GM21423 (cell line): ENCODE results near the gene C12orf43.

Experiments
- ATAC-seq: cut with Tn5 transposase; IDR thresholded peaks from one replicate; pipeline ENCODE4 v1.9.1; 2021; ENCODE audit warnings: mild to moderate bottlenecking, moderate library complexity; ENCODE audit not compliant: unreplicated experiment

C12orf43 gene

GRCh38 chr12:120979220-120979861 is 36.9 kb downstream of the C12orf43 start:
- no peak for ATAC-seq

- no peak for ATAC-seq
Observed at GRCh38 chr12:120978296-120979219, 37.7 kb downstream of the C12orf43 start, which contains the start of gene HNF1A. TSS of gene HNF1A (plus strand) at chr12:120978543. CDS start at chr12:120978769, 226 bp downstream.

- ATAC-seq, result no peak
Observed at GRCh38 chr12:120977531-120978295, 38.6 kb downstream of the C12orf43 start.

DNA sequence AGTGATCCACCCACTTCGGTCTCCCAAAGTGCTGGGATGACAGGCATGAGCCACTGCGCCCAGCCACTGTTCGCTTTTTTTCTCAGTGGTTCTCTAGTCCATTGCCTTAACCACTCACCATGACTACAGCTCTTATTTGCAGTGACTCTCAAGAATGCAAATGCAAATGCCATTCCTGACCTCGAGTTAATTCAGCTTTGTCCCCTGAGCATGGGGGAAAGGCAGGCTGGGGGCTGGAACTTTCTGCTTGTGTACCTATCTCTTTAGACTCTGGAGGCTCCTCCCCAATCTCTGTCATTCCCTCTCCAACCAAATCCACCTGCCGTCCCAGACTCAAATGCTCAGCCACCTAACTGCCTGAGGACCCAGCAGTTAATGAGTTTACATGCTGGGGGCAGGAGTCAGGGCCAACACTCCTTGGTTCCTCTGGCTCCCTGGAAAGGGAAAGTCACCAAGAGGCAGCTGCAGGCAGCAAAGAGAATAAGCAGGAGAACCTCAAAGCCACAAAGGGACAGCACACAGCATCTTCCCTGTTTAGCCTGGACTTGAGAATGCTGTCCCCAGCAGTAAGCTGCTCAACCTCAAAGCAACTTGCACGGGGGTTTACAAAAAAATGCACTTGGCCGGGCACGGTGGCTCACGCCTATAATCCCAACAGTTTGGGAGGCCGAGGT is 43.3 kb downstream of the C12orf43 start:
- no peak for ATAC-seq

DNA sequence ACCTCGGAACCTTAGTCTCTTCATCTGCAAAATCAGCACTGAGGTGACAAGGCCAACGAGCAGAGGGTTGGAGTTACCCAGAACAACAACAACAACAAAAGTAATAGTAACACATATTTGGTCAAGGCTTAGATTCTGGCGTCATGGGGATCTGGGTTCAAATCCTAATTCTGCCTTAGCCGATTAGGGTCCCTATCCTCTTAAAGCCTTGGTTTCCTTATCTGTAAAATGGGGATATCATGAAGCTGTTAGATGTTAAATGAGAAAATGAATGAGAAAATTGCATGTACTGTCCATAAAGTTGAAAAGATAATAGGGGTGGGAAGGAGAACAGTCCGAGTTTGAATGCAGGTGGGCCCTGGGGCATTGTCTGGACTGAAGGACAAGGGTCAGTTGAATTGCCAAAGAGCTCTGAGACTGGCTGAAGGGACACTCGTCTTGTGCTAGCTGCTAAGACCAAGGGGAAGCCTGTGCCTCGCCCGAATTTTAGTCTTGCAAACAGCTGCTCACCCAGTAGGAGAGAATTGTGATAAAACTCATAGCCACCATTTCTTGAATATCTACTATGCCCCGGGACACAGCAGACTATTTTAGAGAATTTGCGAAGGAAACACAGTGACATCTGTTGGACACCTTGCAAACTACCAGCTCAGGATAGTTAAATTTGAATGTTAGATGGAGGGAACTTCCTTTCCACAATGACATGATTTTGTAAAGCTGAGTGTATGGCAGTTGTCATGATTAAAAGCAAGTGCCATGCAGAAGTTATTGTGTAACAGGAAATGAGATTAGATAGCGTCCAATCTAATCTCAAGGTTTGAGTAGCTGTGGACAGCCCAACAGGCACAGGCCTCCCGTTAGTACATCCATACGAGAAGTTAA is 44.7 kb downstream of the C12orf43 start:
- no peak for ATAC-seq

GRCh38 chr12:120970310-120970709 is 46.0 kb downstream of the C12orf43 start:
- ATAC-seq, result no peak

DNA sequence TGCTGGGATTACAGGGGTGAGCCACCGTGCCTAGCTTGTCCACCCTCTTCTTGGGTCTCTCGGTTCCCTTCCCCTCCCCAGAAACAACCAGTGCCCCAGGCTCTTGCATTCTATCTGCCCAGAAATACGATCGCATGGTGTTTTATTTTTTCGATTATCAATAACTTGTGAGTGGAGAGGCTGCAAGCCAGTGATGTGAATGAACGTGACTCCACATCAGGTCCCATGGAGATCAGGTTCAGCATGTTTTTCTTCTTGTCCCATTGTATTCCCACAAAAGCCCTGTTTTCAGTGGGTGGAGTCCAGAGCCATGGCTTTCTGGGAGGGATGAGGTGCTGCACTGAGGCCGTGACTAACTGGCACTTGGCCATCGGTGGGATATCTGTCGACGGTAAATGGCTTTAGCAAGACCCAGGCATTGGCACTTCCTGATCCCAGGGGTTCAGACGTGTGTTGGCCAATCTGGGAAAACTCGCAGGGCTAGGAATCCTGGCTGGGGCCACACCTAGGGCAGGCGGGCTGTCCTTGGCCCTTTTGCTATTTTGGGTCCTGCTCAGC is 50.7 kb downstream of the C12orf43 start:
- ATAC-seq, result no peak

DNA sequence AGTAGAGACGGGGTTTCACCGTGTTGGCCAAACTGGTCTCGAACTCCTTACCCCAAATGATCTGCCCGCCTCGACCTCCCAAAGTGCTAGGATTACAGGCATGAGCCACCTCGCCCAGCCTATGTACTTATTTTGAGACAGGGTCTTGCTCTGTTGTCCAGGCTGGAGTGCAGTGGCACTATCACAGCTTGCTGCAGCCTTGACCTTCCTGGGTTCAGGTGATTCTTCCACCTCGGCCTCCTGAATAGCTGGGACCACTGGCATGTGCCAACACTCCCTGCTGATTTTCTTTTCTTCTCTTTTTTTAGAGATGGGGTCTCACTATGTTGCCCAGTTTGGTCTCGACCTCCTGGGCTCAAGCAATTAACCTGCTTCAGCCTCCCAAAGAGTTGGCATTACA is 52.0 kb downstream of the C12orf43 start:
- no peak for ATAC-seq

DNA sequence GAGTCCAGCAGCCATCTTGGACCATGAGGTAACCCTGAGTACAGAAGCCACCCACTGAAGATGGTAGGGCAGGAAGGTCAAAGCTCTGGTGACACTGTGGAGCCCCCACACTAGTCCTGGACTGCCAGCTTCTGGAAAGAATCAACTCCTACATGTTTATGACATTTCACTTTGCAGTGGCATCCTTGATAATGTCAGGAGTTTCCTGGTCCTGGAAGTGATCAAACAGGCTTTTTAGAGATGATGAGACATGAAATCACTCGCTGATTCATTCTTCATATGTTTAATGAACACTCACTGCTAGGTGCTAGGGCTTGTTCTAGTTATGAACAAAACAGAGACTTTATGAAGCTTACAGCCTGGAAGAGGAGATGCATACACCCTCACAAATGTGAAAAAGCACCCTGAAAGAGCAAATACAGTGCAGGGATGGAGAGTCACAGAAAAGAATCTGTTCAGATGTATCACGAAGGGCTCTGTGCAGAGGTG is 53.7 kb downstream of the C12orf43 start:
- no peak for ATAC-seq

DNA sequence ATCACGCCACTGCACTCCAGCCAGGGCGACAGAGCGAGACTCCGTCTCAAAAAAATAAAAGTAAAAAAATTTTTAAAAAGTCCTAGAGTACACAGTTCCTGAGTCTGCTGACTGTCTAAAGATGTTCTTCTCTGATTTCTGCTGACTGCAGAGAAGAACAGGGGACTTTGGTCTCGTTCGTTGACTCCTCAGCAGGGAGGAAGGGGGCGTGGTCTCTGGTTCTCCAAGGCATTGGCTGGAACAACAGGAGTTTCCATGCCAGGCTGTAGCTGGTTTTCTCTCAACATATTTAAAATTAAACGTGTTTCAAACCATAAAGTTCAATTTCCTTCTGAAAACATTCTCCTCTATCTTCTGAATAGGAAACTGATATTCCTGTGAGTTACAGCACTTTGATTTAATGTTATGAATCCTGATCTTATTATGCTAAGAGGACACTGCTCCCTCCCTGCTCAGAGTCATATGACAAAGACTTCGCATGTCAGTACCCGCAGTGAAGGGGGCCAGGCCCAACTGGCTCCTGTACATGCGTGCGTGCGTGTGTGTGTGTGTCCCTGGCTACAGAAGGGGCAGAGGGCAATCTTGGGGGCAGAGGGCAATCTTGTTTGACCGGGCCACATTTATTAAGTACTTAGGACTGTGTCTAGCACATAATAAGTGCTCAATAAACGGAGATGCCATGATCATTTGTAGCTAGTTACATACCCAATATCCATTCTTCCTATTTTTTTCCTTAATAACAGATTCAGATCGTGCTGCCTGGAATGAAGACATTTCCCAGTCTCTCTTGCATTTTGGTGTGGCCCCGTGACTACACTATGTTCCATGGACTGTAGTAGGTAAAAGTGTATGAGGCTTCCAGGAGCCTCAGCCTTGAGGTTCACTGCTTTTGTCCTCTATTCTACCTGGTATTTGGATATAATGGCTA is 54.4 kb downstream of the C12orf43 start:
- no peak for ATAC-seq

DNA sequence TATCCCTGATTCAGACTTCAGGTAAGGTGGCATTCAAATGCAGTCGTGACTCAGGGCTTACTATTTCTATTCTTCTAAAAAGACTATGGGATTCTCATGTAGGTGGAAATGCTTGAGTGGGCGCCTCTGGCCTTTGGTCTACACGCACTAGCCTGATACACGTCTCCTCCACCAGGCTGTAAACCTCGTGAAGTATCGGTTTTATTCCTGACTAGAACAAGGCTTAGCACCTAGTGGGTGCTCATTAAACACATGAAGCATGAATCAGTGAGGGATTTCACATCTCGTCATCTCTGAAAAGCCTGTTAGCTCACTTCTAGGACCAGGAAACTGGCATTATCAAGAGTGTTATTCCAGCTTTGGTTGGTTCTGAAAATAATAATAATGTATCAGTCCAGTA is 55.6 kb downstream of the C12orf43 start:
- no peak for ATAC-seq

- ATAC-seq, result no peak
Observed at GRCh38 chr12:120959111-120959878, 57.0 kb downstream of the C12orf43 start.

DNA sequence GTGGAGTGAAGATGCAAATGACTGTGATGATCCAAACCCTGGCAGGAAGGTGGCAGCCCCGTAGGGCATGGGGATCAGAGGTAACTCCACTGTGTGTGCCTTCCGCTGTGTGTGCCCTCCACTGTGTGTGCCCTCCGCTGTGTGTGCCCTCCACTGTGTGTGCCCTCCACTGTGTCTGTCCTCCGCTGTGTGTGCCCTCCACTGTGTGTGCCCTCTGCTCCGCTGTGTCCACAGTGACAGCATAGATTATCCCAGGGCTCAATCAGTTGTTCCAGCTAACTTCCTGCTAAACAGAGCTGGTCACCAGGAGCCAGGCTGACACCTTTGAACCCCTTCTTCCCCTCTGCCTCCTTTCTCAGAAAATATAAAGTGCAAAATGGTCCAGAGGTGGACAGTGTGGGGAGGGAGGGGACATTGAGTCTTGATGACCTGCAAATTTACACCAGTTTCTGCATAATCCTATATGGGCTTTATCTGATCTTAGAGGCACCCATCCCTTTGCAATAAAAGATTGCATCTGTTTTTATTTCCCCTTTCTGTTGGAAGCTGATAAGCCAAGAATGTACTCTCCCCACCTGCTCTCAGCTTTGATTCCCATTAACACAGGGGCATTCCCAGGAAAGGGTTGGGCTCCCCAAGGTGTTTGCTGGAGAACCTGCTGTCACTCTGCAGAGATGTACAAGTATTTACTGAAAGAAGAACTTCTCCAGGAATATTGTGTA is 59.5 kb downstream of the C12orf43 start:
- ATAC-seq, result no peak

DNA sequence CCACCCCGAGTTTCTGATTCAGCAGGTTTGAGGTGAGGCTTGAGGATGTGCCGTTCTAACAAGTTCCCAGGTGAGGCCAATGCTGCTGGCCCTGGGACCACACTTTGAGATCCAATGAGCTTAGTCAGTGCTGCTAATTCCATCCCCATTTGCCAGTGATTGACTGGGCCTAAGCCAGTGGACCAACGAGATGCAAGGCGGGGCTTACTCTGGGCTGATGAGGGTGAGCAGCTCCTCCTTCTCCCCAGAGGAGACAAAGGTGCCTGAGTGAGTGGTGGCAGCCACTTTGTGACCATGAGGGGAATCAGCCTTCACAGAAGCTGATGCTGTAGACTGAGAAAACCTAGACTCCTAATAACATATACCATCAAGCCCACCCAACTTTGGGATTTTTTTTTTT is 61.1 kb downstream of the C12orf43 start:
- ATAC-seq, result no peak

DNA sequence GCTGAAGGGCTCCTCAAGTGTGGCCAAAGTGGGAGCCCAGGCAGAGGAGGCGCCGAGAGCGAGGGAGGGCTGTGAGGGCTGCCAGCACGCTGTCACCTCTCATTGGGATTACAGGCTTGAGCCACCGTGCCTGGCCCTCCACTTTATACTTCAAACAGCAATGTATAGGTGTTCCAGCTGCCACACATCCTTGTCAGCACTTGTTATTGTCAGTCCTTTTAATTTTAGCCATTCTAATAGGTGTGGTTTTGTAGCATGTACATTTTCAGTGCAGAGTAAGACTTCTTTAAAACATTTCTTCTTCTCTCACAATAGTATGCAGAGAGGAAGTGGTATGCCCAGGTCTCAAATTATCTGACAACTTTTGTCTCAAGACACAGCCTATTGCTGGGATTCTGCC is 65.5 kb downstream of the C12orf43 start:
- ATAC-seq, result no peak
